CD4-positive, alpha-beta memory T cell (primary cell): ENCODE results near the gene ATG5. TPM values are rescaled to one million over a fixed set of nuclear protein-coding genes. Genes with fewer than 3 reads are reported as not detected.
A peak's percentile ranks its signal among the peaks of the same experiment; 100 is the strongest.

Experiments used
- CTCF ChIA-PET: fragments of 350-600 bp; sonication (Branson Sonifier 250); formaldehyde crosslinking; loops from one replicate; lab custom pipeline; 2021; ENCODE audit warnings: inconsistent platforms; ENCODE audit not compliant: partially characterized antibody; lab: Charles Lee
- POLR2A ChIA-PET: fragments of 350-600 bp; sonication (Branson Sonifier 250); formaldehyde crosslinking; loops from one replicate; lab custom pipeline; 2021; ENCODE audit not compliant: partially characterized antibody; lab: Charles Lee
- DNase-seq, 5 donors: peaks; one replicate each; pipeline versions ENCODE4 v3.0.0 to v3.0.0-alpha.2; 2020 to 2022; ENCODE audit warnings: mixed read lengths in 1 of 5
- H3K27ac ChIP-seq: one replicate; pipeline ENCODE4 v1.7.0; 2013; ENCODE audit warnings: low read depth, low read length
- H3K27me3 ChIP-seq: 2 replicates; pipeline ENCODE4 v1.7.0; 2013; ENCODE audit warnings: mild to moderate bottlenecking, low read length, moderate library complexity; ENCODE audit not compliant: insufficient read depth
- H3K36me3 ChIP-seq: 2 replicates; pipeline ENCODE4 v1.7.0; 2013; ENCODE audit warnings: mild to moderate bottlenecking, low read length, moderate library complexity; ENCODE audit not compliant: insufficient read depth
- H3K4me1 ChIP-seq: 2 replicates; pipeline ENCODE4 v1.7.0; 2013; ENCODE audit warnings: mild to moderate bottlenecking, low read length, moderate library complexity; ENCODE audit not compliant: insufficient read depth
- H3K4me3 ChIP-seq, 2 donors: one replicate each; pipeline ENCODE4 v1.7.0; 2013; ENCODE audit warnings: low read length in 2 of 2, mild to moderate bottlenecking in 1 of 2
- H3K9me3 ChIP-seq, 2 donors: one replicate each; pipeline ENCODE4 v1.7.0; 2013; ENCODE audit warnings: low read length in 2 of 2, control low read depth in 1 of 2; ENCODE audit not compliant: control insufficient read depth in 1 of 2
- H3K27ac Mint-ChIP-seq, 7 donors: one replicate each; pipeline ENCODE4 v1.8.0; 2020 to 2021; ENCODE audit warnings: mixed read lengths in 7 of 7, mild to moderate bottlenecking in 6 of 7, inconsistent platforms in 3 of 7, moderate library complexity in 3 of 7
- H3K27me3 Mint-ChIP-seq, 2 donors: one replicate each; pipeline ENCODE4 v1.8.0; 2020 to 2021; ENCODE audit warnings: mixed read lengths in 2 of 2
- H3K36me3 Mint-ChIP-seq, 2 donors: one replicate each; pipeline ENCODE4 v1.8.0; 2020 to 2021; ENCODE audit warnings: mixed read lengths in 2 of 2, inconsistent platforms in 1 of 2, mild to moderate bottlenecking in 1 of 2
- H3K4me1 Mint-ChIP-seq, 4 donors: one replicate each; pipeline ENCODE4 v1.8.0; 2020 to 2021; ENCODE audit warnings: mixed read lengths in 4 of 4, mild to moderate bottlenecking in 1 of 4
- H3K4me3 Mint-ChIP-seq, 8 donors: one replicate each; pipeline ENCODE4 v1.8.0; 2020 to 2021; ENCODE audit warnings: mixed read lengths in 8 of 8, mild to moderate bottlenecking in 7 of 8, moderate library complexity in 6 of 8, inconsistent platforms in 3 of 8
- H3K9me3 Mint-ChIP-seq, 8 donors: one replicate each; pipeline ENCODE4 v1.8.0; 2020 to 2021; ENCODE audit warnings: mixed read lengths in 8 of 8, mild to moderate bottlenecking in 5 of 8, inconsistent platforms in 3 of 8, moderate library complexity in 1 of 8
- intact Hi-C: fragments of 100-400 bp; cut with micrococcal nuclease; formaldehyde crosslinking; loops from one replicate; pipeline ENCODE4 v1.15.1; 2023
- polyA plus RNA-seq, 2 donors: library from polyadenylated mRNA; unstranded; fragments of 300-500 nt; fragmentation: Illumina TruSeq; gene quantifications; one replicate each; pipeline ENCODE4 v1.2.3, GENCODE V29; 2021
- total RNA-seq, 2 experiments: library from RNA; stranded (reverse); gene quantifications; one replicate each; pipeline ENCODE4 v1.2.3, GENCODE V29; 2021

ATG5 gene
- total and polyA plus RNA-seq, 4 experiments from 2014 or later = 26.8 to 49.7 (median 35.2) TPM

- no peak for DNase-seq
- no peaks in the 10 kb centered on the region for H3K9me3 Mint-ChIP-seq
- peaks cover 19% of the 10 kb centered on the region for H3K36me3 ChIP-seq
- H3K4me3 Mint-ChIP-seq = no peak overlapping the region
- H3K27ac Mint-ChIP-seq = peak overlapping the region in 1 of 7 donors; percentile 19
- H3K27me3 Mint-ChIP-seq = no peaks in the 10 kb centered on the region
- H3K27me3 ChIP-seq = no peaks in the 10 kb centered on the region
- ChIA-PET POLR2A (interaction anchor here (1.7 kb wide), 1 partner anchor 10 kb away, joined by 5 read pairs; the partner anchor contains the start of gene ATG5), CTCF (interaction anchor here (1.0 to 1.1 kb wide), 2 partner anchors 24 to 251 kb away, joined by 3 to 5 read pairs; no protein-coding TSS in a partner anchor)
- H3K36me3 Mint-ChIP-seq = peaks cover 35 to 39% of the 10 kb centered on the region in 2 donors
- H3K4me1 Mint-ChIP-seq = peaks cover 53 to 74% (median 59%) of the 10 kb centered on the region in 4 donors
- intact Hi-C loops = no loop called here
- H3K9me3 ChIP-seq = no peaks in the 10 kb centered on the region
- no peak overlapping the region for H3K27ac ChIP-seq
- peaks cover 63% of the 10 kb centered on the region for H3K4me1 ChIP-seq
- no peak overlapping the region for H3K4me3 ChIP-seq
Observed at GRCh38 chr6:106315765-106316374, 9.7 kb downstream of the ATG5 start.

GRCh38 chr6:106309766-106310373 lies 15.7 kb downstream of the ATG5 start:
- DNase-seq = no peak
- Mint-ChIP-seq H3K4me1 (peaks cover 29 to 56% (median 38%) of the 10 kb centered on the region in 4 donors), H3K27ac (no peak overlapping the region), H3K27me3 (no peaks in the 10 kb centered on the region), H3K36me3 (peaks cover 35 to 52% of the 10 kb centered on the region in 2 donors), H3K4me3 (no peak overlapping the region), H3K9me3 (no peaks in the 10 kb centered on the region)
- Histone ChIP-seq H3K27ac (no peak overlapping the region), H3K27me3 (no peaks in the 10 kb centered on the region), H3K36me3 (peaks cover 26% of the 10 kb centered on the region), H3K9me3 (no peaks in the 10 kb centered on the region), H3K4me1 (peaks cover 20% of the 10 kb centered on the region), H3K4me3 (no peak overlapping the region)
- ChIA-PET CTCF (interaction anchor here (0.9 to 1.5 kb wide), 2 partner anchors 25 to 86 kb away, joined by 4 read pairs; no protein-coding TSS in a partner anchor), POLR2A (no interaction called here)
- intact Hi-C loops = no loop called here

- peaks cover 31 to 49% of the 10 kb centered on the region in 2 donors for H3K36me3 Mint-ChIP-seq
- no peak for DNase-seq
- Histone ChIP-seq H3K27me3 (no peaks in the 10 kb centered on the region), H3K27ac (no peak overlapping the region), H3K4me1 (peaks cover 17% of the 10 kb centered on the region), H3K9me3 (no peaks in the 10 kb centered on the region), H3K36me3 (peaks cover 22% of the 10 kb centered on the region), H3K4me3 (no peak overlapping the region)
- H3K27me3 Mint-ChIP-seq = no peaks in the 10 kb centered on the region
- intact Hi-C loops = no loop called here
- no peak overlapping the region for H3K4me3 Mint-ChIP-seq
- ChIA-PET CTCF (interaction anchor here (0.9 kb wide), 1 partner anchor 26 kb away, joined by 4 read pairs; no protein-coding TSS in a partner anchor), POLR2A (no interaction called here)
- H3K9me3 Mint-ChIP-seq = no peaks in the 10 kb centered on the region
- H3K4me1 Mint-ChIP-seq = peaks cover 30 to 51% (median 38%) of the 10 kb centered on the region in 4 donors
- peak overlapping the region in 1 of 7 donors; percentile 27 for H3K27ac Mint-ChIP-seq
Observed at GRCh38 chr6:106308985-106309384, 16.6 kb downstream of the ATG5 start.

- Histone ChIP-seq H3K4me1 (peaks cover 3% of the 10 kb centered on the region), H3K36me3 (peaks cover 11% of the 10 kb centered on the region), H3K4me3 (no peak overlapping the region), H3K27me3 (no peaks in the 10 kb centered on the region), H3K9me3 (no peaks in the 10 kb centered on the region), H3K27ac (no peak overlapping the region)
- intact Hi-C loops = no loop called here
- POLR2A ChIA-PET = interaction anchor here (1.2 kb wide), 1 partner anchor 20 kb away, joined by 5 read pairs; no protein-coding TSS in a partner anchor
- DNase-seq = no peak
- no peaks in the 10 kb centered on the region for H3K9me3 Mint-ChIP-seq
- CTCF ChIA-PET = interaction anchor here (0.7 to 1.3 kb wide), 2 partner anchors 29 to 32 kb away, joined by 3 read pairs; no protein-coding TSS in a partner anchor
- no peak overlapping the region for H3K27ac Mint-ChIP-seq
- no peak overlapping the region for H3K4me3 Mint-ChIP-seq
- peaks cover 11 to 26% of the 10 kb centered on the region in 2 donors for H3K36me3 Mint-ChIP-seq
- peaks cover 10 to 22% (median 16%) of the 10 kb centered on the region in 4 donors for H3K4me1 Mint-ChIP-seq
- H3K27me3 Mint-ChIP-seq = no peaks in the 10 kb centered on the region
Observed at GRCh38 chr6:106305740-106306139, 19.8 kb downstream of the ATG5 start.

- Histone ChIP-seq H3K4me3 (no peak overlapping the region), H3K9me3 (no peaks in the 10 kb centered on the region), H3K4me1 (peaks cover 3% of the 10 kb centered on the region), H3K27me3 (no peaks in the 10 kb centered on the region), H3K27ac (no peak overlapping the region), H3K36me3 (peaks cover 6% of the 10 kb centered on the region)
- ChIA-PET CTCF (interaction anchor here (0.6 to 2.7 kb wide), 7 partner anchors 20 to 1013 kb away, joined by 3 to 10 read pairs (median 4); no protein-coding TSS in a partner anchor), POLR2A (no interaction called here)
- H3K4me1 Mint-ChIP-seq = peaks cover 6 to 12% (median 10%) of the 10 kb centered on the region in 4 donors
- H3K9me3 Mint-ChIP-seq = no peaks in the 10 kb centered on the region
- H3K36me3 Mint-ChIP-seq = peaks cover 3 to 9% of the 10 kb centered on the region in 2 donors
- H3K4me3 Mint-ChIP-seq = no peak overlapping the region
- DNase-seq = peak in 4 of 5 donors; percentile 10 to 36 (median 25)
- H3K27ac Mint-ChIP-seq = no peak overlapping the region
- no peaks in the 10 kb centered on the region for H3K27me3 Mint-ChIP-seq
- intact Hi-C loops = loop anchor here (2.0 kb wide), 4 partner anchors 210 to 870 kb away; no protein-coding TSS in a partner anchor
Observed at GRCh38 chr6:106300944-106301343, 24.6 kb downstream of the ATG5 start.

- Histone ChIP-seq H3K27ac (no peak overlapping the region), H3K27me3 (no peaks in the 10 kb centered on the region), H3K4me3 (no peak overlapping the region), H3K9me3 (no peaks in the 10 kb centered on the region), H3K36me3 (peaks cover under 1% of the 10 kb centered on the region), H3K4me1 (peaks cover 3% of the 10 kb centered on the region)
- Mint-ChIP-seq H3K36me3 (peaks cover 3% of the 10 kb centered on the region in 2 donors), H3K9me3 (no peaks in the 10 kb centered on the region), H3K4me3 (no peak overlapping the region), H3K27ac (no peak overlapping the region), H3K4me1 (peaks cover 4 to 8% (median 5%) of the 10 kb centered on the region in 4 donors), H3K27me3 (no peaks in the 10 kb centered on the region)
- POLR2A ChIA-PET = no interaction called here
- CTCF ChIA-PET = interaction anchor here (0.6 to 1.3 kb wide), 4 partner anchors 208 to 870 kb away, joined by 3 to 5 read pairs (median 4); no protein-coding TSS in a partner anchor
- intact Hi-C loops = loop anchor here (2.0 kb wide), 4 partner anchors 209 to 869 kb away; no protein-coding TSS in a partner anchor
- DNase-seq = no peak
Observed at GRCh38 chr6:106300020-106300780, 25.4 kb downstream of the ATG5 start.
